UCSD-AML1 (cell line): ENCODE results near the gene CDC37.
"Not testable (repeated sequence)": the region's sequence is repeated elsewhere in the genome, so short reads cannot be mapped to it uniquely, and the experiment has no call there.

ENCODE experiments used
- DNase-seq: peaks from one replicate; lab custom pipeline; 2025; ENCODE audit not compliant: unreplicated experiment; lab: John Stamatoyannopoulos, UW

Gene CDC37

GRCh38 chr19:10419646-10420443, 16.5 kb upstream of the CDC37 start:
- peak; percentile 56 for DNase-seq

- DNase-seq = no peak
Measured at GRCh38 chr19:10419200-10419645, 15.9 kb upstream of the CDC37 start.

DNA sequence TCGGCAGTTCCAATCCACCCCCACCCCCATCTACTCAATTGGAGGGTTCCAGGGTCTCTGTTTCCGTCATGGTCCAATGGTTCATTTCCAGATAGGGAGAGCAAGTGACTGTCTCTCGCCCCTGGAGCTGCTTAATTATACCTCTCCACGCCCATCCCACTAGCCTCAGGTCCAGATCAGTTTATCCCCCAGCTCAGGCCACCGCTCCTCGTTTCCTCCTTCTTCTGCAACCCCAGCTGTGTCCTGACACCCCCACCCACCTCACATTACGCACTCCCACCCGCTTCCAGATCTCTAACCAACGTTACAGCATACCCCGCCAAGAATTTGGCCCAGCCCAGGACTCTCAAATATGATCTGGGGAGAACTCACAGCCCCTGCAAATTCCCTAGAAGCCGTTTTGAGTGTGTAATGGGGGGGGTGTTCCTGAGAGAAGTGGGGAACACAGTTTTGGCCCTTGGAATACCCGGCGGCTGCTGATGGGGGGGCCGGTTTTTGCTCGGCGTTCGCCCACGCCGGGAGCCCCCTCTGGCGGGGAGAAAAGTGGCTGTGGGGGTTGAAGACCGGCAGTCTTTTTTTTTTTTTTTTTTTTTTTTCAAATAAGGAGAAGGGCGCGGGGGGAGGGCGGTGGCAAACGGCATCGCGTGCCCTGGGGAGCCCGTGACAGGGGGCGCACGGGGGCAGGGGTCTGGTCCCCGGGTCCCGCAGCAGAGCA, 15.3 kb upstream of the CDC37 start:
- no peak for DNase-seq

DNA sequence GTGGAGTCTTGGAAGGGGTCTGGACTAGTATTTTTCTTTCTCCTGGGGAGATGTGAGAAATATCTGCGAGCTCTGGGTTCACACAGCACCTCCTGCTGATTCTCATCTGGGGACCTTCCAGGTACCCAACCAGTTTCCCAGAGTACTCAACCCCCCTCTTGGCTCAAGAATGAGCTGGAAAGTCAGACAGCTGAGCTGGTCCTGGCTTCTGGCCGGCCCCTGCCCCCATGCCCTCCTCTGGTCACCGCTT, 14.8 kb upstream of the CDC37 start:
- no peak for DNase-seq

GRCh38 chr19:10417541-10418234, 14.3 kb upstream of the CDC37 start:
- no peak for DNase-seq

GRCh38 chr19:10416380-10417257, 13.3 kb upstream of the CDC37 start:
- peak; percentile 98 for DNase-seq

- DNase-seq = no peak
Measured at GRCh38 chr19:10416083-10416379, 12.7 kb upstream of the CDC37 start.

DNA sequence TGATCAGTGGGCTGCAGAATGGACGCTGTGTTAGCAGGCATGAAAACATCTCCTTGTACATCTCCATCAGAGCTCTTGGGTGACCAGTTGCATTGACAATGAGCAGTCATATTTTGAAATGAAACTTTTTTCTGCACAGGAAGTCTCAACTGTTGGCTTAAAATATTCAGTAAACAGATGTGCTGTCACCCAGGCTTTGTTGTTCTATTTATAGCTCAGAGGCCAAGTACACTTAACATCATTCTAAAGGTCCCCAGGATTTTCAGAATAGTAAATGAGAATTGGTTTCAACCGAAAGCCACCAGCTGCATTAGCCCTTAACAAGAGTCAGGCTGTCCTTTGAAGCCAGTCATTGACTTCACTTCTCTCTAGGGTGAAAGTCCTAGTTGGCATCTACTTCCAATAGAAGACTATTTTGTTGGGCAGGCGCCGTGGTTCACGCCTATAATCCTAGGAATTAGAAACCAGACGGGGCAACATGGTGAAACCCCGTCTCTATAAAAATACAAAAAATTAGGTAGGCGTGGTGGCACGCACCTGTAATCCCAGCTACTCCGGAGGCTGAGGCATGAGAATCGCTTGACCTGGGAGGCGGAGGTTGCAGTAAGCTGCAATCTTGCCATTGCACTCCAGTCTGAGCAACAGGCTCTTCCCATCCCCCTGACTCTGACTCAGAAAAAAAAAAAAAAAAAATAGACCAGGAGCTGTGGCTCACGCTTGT, 9.1 kb upstream of the CDC37 start:
- no peak for DNase-seq

GRCh38 chr19:10411224-10411623, 7.9 kb upstream of the CDC37 start:
- DNase-seq = not testable (repeated sequence)

DNA sequence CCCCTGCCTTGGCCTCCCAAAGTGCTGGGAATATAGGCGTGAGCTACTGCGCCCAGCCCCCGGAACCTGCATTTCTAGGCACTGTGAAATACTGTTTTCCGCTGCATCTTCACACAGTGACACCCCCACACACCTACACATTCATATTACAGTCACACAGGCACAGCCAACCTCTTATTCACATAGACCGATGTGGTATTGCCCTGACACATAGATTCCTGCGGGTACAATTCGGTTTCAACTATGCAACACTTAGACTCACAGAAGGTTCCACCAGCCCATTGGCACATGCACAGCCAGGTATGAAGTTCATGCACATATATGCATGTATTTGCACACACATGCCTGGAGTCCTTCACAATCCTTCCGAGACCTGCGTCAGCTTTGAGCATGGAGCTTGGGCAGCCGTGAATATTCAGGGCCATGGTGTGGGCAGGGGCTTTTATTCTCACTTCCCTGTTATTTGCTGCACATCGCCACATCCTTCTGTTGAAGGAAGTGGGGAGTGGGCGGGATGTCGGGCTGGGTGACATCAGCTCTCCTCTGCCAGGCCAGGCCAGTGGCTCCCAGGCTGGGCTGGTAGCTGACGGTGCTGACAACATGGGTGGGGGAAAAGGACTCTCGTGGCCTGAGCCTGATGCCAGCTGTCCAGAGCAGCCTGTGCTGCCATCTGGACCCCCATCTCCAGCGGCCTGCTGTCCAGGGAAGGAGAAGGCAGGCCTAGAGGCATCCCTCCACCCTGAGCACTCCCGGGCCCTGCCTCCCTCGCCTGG, 5.4 kb upstream of the CDC37 start:
- peak; percentile 81 for DNase-seq

DNA sequence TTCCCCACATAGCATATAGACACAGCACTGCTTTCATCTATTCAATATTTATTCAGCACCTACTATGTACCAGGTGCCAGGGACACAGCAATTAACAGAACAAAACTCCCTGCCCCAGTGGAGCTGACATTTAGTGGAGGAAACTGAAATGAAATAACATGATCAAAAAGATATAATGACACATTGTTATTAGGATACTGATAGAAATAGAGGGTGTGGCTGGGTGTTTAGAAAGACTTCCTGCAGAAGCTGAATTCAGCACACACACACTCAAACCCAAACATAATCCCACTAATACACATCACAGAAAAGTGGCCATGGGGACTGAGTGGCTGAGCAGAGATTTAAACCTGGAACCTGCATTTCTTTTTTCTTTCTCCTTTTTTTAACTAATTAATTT, 3.8 kb upstream of the CDC37 start:
- no peak for DNase-seq

DNA sequence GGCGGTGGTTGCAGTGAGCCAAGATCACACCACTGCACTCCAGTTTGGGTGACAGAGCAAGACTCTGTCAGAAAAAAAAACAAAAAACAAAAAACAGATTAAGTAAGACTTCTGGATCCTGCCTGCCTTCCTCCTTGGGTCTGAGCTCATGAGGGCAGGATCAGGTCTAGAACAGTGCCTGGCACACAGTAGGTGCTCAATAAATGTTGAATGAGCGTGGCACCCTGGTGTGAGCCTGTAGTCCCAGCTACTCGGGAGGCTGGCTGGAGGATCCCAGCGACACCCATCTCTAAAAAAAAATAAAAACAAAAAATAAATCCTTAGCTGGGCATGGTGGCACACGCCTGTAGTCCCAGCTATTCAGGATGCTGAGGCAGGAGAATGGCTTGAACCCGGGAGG, 2.8 kb upstream of the CDC37 start:
- DNase-seq = no peak

GRCh38 chr19:10404888-10405820, 1.8 kb upstream of the CDC37 start:
- DNase-seq = no peak

DNA sequence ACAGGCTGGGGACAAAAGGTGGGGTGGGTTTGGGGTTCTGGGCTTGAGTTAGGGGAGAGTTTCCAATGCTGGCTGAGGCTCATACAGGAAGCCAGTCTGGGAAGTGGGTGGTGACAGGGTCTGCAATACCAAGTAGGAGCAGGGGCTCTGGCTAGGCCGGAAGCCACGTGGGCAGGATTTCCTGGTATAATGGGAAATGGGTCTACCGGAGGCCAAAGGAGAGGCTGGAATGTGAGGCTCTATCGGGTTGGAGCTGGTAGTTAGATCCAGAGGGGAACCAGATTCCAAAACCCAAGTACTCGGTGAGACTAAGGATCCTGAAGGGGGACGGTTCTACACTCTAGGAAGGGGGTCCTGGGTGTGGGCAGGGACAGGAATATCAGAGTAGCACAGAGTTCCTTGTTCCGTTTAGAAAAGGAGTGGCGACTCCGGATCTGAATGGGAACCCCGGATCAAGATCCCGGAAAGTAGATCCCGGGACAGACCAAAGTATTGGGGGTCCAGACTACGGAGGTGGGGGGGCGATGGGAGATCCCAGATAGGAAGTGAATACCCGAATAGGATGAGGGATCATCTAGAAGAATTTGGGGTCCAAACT, 802 bp downstream of the CDC37 start:
- peak; percentile 72 for DNase-seq

GRCh38 chr19:10399878-10400277, 3.5 kb downstream of the CDC37 start:
- no peak for DNase-seq

DNA sequence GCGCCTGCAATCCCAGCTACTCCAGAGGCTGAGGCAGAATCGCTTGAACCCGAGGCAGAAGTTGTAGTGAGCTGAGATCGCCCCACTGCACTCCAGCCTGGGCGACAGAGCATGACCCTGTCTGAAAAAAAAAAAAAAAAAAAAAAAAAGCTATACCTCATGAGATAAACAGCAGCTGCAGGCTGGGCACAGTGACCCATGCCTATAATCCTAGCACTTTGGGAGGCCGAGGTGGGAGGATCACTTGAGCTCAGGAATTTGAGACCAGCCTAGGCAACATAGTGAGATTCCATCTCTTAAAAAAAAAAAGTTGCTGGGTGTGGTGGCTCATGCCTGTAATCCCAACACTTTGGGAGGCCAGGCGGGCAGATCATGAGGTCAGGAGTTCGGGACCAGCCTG, 4.0 kb downstream of the CDC37 start:
- not testable (repeated sequence) for DNase-seq

DNA sequence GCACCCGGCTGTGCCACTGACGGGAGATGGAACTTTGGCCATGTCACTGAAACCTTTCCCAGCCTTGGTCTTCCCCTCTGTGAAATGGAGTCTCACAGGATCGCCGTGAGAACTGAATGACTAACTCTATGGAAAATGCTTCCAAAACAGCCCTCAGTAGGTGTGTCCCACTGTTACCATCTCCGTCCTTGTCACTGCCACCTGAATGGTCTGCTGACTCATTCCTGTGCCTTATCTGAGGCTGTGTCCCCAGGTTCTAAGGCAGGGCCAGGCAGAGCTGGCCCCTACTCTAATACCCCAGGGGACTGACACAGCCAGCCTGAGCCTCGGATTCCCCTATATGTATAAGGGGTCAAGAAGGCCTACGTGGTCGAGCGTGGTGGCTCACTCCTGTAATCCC, 4.5 kb downstream of the CDC37 start:
- DNase-seq = no peak

GRCh38 chr19:10395917-10396316, 7.4 kb downstream of the CDC37 start:
- DNase-seq = no peak

GRCh38 chr19:10395436-10395835, 7.9 kb downstream of the CDC37 start:
- no peak for DNase-seq
